ENCODE data around the gene ASCL2.
"Not testable (repeated sequence)": the region's sequence is repeated elsewhere in the genome, so short reads cannot be mapped to it uniquely, and the experiment has no call there.

ASCL2 gene

GRCh38 chr11:2296913-2297622 is 26.7 kb upstream of the ASCL2 start:
- no peak for DNase-seq

- no peak for DNase-seq
Measured at GRCh38 chr11:2295971-2296912, 25.9 kb upstream of the ASCL2 start.

- DNase-seq = no peak
Measured at GRCh38 chr11:2294926-2295290, 24.5 kb upstream of the ASCL2 start.

GRCh38 chr11:2293984-2294925 is 23.9 kb upstream of the ASCL2 start:
- no peak for DNase-seq

GRCh38 chr11:2293531-2293971 is 23.2 kb upstream of the ASCL2 start:
- no peak for DNase-seq

GRCh38 chr11:2290351-2290841 is 20.0 kb upstream of the ASCL2 start:
- no peak for DNase-seq

GRCh38 chr11:2289859-2290258 is 19.5 kb upstream of the ASCL2 start:
- no peak for DNase-seq

- no peak for DNase-seq
Measured at GRCh38 chr11:2289350-2289749, 19.0 kb upstream of the ASCL2 start.

GRCh38 chr11:2287091-2287490 is 16.7 kb upstream of the ASCL2 start:
- no peak for DNase-seq

- not testable (repeated sequence) for DNase-seq
Measured at GRCh38 chr11:2286350-2286749, 16.0 kb upstream of the ASCL2 start.

GRCh38 chr11:2280208-2280607 is 9.8 kb upstream of the ASCL2 start:
- DNase-seq = no peak

GRCh38 chr11:2277933-2278523 is 7.6 kb upstream of the ASCL2 start:
- DNase-seq = no peak

- DNase-seq = no peak
Measured at GRCh38 chr11:2277008-2277346, 6.6 kb upstream of the ASCL2 start.

- no peak for DNase-seq
Measured at GRCh38 chr11:2276280-2277007, 6.1 kb upstream of the ASCL2 start.

GRCh38 chr11:2275334-2276279 is 5.2 kb upstream of the ASCL2 start:
- no peak for DNase-seq

GRCh38 chr11:2273771-2274170 is 3.4 kb upstream of the ASCL2 start:
- no peak for DNase-seq

- DNase-seq = no peak
Measured at GRCh38 chr11:2273311-2273710, 2.9 kb upstream of the ASCL2 start.

GRCh38 chr11:2272946-2273280 is 2.5 kb upstream of the ASCL2 start:
- no peak for DNase-seq

- no peak for DNase-seq
Measured at GRCh38 chr11:2272228-2272945, 2.0 kb upstream of the ASCL2 start.

Measured in NCI-H446 treated with DMSO at 0.1 percent for 48 hours (cell line).